GM10847 (cell line): ENCODE results near the gene UCKL1.

Experiments used
- POLR2A ChIP-seq: IDR thresholded peaks from 2 replicates; pipeline ENCODE4 v1.6.1; 2011; ENCODE audit not compliant: insufficient read length; ENCODE audit errors: extremely low read depth

UCKL1 gene

DNA sequence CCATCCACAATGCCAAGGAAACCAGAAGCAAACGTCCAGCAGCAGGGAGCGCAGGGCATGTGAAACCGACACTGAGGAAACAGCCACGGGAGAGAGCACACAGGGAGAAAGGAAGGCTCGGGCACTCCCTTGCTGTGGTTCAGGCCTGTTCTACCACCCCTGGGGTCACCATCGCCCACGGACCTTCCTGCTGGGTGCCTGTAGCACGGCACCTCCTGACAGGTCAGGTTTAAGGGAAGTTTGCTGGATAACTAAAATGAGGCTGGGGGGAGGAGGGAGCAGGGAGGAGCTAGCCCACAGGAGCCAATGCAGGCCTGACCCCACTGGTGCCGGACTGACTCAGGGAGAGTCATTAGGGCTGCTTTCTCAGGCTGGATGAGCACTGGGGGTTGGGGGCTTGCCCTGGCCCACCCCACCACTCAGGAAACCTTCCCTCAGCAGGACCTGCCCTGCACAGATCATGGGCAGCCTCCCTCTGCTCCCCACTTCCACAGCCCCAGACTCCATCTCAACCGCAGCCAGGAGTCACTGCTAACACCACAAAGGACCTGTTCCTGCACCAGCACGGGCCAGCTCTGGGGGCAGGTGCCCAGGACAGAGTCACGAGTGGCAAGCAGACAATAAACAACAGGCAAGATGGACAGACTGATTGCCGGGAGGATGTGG, 2.3 kb downstream of the UCKL1 start:
- TF ChIP-seq POLR2A: no peak

DNA sequence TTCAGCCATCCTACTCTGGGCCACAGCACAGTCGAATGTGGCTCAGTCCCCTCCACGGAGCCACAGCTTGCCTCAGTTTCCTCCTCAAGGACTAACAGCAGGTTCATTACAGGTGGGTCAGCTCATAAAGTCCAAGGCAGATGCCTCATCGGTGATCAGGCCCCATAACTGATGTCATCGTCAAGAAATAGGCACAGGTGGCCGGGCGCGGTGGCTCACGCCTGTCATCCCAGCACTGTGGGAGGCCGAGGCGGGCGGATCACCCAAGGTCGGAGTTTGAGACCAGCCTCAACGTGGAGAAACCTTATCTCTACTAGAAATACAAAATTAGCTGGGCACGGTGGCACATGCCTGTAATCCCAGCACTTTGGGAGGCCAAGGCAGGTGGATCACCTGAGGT, 3.4 kb downstream of the UCKL1 start:
- no peak for TF ChIP-seq POLR2A

DNA sequence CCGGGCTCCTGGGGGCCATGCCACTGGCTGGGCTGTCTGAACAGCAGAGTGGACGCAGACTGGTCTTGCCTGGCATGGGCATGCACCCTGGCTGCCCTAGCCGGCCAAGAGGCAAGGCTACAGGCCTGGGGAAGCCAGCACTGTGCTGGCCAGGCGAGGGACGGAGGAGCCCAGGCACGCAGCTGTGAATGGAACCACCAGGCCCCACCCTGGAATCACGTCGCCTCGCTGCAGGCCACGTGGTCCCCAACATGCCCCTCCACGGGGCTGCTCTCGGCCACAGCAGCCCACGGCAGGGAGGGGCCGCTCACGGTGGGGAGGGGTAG, 4.0 kb downstream of the UCKL1 start:
- TF ChIP-seq POLR2A: no peak

DNA sequence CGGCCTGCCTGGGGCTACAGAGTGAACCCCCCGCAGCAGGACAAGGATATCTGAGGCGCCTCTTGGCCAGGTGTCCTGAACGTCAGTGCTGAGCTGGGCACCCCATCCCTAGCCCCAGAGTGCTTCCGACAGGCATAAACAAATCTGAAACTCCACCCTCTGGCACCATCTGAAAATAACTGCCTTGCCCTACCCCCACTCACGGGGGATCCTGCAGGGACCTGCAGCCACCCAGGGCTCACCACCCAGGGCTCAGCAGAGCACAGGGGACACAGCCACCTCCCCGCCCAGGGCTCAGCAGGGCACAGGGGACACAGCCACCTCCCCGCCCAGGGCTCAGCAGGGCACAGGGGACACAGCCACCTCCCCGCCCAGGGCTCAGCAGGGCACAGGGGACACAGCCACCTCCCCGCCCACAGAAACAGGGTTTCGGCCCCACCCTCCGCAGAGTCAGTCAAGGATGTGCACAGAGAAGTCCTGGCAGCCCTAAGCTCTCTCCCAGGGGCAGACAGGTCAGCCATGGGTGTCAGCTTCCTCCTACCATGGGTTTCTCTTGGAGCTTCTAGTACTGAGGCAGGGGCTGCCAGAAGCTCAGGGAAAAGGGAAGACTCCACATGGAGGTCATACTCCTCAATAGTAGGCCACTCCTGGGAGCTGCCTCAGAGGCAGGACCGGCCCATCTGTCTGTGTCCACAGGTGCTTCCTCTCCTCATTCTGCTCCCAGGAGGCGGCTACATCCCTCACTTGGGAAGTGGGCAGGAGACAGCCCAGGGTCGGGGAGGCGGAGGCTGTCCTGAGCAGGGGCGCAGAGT, 4.6 kb downstream of the UCKL1 start:
- no peak for TF ChIP-seq POLR2A

DNA sequence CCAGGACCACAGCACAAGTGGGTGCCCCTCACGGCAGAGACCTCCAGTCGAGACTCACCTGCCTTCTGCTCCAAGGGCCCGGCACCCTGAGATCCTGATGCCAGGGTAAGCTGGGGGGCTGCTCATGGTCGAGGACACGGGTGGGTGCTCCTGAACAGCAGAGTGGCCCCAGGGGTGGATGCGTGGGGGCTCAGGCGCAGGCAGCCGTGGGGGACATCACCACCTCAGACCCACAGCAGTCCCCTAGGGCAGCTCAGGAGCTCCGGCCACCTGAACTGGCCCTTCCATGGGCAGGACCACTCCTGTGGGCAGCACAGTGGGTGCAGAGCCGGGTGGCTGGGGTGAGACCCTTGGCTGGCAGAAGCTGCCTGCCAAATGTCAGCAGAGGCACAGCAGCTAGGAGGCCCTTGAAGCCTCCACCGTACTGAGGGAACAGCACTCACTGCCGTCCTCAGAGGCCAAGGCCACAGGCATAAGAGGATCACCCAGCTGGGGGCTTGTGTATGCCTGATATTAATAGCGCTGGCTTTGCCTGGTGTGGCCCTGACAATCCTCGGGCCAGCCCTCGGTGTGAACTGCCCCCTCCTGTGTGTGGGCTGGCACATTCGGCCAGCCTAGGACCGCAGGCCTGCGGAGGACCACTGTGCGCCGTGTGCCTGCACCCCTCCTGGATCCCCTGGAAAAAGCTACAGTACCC, 5.4 kb downstream of the UCKL1 start:
- no peak for TF ChIP-seq POLR2A

DNA sequence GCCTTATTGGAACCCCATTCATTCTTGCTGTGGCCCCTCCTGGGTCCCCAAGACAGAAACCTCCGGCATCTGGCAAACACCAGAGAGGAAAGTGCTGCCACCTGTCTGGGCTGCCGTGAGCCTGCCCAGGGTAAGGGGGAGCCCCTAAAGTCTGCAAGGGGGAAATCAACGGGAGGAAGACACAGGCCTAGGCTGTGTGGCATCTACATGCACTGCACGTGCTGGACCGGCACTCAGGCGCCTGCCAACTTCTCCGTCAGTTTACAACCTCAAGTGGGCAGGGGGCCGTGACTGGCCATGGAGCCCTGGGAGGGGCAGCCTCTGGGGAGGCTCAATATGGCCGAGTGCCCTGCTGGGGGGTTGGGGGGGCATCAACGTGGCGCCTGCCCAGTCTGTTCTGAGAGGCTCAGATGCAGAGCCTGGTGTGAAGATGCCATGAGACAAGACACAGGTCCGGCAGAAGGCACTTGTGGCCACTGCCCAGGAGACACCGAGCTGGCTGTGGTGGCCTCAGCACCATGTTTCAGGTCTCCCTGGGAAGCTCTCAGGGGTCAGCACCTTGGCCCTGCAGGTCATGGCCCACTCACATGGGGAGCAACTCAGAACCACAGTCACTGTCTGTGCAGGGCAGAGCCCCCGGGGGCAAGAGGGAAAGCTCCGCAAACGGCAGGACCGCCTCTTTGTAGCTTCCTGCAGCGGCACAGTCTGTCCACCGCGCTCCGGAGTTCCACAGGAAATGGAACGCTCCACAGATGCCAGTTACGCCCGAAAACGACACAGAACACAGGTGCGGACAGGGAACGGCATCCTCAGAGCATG, 8.4 kb downstream of the UCKL1 start:
- no peak for TF ChIP-seq POLR2A

DNA sequence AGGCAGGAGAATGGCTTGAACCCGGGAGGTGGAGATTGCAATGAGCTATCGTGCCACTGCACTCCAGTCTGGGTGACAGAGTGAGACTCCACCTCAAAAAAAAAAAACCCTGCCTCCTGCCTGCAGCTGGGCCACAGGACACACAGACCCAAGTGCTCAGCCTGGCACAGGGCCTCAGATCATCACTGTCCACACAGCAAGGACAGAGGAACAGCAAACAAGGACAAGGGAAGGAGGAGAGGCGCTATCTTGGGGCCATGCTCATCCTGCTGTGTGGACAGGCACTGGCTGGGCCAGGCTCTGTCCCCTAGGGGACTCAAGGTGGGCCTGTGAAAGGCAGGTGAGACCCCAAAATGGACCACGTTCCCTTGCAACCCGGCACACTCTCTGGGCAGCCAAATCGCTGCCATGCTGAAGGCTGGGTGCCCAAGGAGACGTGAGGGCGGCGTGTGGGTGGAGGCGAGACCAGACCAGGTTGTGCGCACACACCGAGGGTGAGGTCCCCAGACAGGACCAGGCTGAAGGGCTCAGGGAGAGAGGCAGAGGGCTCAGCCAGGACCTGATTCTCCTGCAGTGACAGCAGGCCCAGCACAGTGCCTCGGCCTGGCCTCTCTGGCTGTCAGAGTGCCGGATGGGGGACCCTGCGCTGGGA, 9.1 kb downstream of the UCKL1 start:
- no peak for TF ChIP-seq POLR2A

DNA sequence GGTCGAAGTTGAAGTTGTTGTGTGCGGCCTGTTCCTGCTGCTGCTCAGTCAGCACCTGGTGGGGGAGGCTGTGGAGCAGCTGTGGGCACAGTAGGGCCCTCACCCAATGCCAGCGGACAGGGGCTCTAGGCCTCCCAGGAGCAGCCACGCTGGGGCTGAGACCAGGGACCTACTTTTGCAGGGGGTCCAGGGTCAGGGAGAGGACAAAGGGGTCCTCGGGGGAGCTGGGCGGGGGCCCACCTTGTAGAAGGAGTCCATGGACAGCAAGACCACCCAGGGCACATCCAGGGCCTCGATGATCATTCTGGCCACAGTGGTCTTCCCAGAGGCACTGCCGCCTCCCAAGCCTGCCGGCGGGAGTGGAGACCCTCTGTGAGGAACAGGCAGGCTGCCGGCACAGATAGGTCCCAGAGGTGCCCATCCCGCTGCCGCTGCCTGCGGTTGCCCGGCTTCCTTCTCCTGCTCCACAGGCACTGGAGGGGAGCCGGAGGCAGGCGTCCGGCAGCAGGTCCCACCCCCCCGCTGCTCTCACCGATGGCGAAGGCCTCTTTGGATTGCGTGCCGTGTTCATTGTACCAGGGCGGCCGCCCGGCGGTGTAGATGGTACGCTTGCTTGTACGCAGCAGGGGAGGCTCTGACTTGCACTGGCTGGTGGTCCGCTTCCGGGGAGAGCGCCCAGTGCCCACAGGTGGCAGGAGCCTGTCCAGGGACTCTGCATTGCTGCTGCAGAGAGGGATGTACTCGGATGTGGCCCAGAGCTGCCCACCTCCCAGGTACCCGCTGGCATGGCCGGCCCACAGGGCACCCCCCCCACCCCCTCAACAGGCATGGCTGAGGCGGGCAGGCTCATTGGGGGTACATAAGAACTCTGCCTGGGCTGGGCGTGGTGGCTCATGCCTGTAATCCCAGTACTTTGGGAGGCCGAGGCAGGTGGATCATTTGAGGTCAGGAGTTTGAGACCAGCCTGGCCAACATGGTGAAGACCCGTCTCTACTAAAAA, 10.0 kb downstream of the UCKL1 start:
- TF ChIP-seq POLR2A: no peak

DNA sequence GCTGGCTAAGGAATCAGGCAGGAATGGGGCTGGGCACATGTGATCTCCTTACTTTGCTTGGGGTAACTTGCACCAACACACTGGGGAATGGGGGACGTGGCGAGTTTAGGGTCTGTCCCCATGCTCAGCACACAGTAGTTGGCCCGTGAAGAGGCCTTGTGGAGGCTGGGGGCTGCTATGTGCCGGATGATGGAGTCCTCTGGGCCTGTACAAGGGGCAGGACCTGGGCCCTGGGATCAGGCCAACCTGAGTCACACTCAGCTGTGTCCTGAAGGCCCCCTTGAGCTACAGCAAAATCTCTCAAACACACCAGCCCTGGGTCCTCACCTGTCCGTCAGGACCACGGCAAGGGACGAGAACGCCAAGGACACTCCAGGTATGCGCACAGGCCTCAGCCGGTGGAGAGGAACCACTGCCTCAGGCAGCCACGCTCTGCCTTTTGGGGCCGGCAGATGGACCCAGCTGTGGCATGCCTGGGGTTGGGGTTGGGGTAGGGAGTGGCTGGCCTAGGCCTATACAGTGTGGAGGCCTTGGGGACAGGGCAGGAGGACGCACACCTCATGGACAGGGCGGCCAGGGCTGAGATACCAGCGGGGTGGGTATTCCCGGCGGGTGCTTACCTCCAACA, 11.1 kb downstream of the UCKL1 start:
- no peak for TF ChIP-seq POLR2A

DNA sequence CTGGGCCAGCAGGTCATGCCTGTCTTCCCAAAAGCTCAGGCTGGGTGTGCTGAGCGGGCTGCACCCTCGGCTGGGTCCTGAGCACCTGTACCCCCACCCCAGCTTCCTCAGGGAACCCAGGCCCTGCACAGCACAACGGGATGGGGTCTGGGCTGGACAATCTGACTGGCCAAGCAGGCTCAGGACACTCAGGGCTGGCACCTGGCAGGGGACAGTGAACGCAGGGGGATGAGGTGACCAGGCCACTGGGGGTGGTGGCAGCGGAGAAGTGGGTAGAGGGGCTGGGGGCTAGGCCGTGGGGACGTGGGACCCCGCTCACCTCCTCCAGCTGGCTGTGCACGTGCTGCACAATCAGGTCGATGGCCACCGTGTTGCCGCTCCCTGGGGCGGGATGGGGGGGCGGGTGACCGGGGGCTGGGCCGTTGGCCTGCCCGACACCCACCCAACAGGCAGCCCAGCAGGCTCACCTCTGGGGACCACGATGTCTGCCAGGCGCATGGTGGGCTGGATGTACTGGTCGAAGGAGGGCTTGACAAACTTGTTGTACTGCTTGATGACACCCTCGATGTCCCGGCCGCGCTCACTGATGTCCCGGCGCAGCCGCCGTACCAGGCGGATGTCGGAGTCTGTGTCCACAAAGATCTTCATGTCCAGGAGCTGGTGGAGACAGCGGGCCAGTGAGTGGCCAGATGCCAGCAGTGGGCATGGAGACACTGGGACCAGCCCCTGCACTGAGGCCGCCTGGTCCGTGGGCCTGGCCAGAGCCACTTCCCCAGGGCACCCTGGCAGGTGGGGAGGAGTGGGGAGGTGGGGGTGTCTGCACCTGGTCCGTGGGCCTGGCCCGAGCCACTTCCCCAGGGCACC, 11.9 kb downstream of the UCKL1 start:
- TF ChIP-seq POLR2A: no peak

DNA sequence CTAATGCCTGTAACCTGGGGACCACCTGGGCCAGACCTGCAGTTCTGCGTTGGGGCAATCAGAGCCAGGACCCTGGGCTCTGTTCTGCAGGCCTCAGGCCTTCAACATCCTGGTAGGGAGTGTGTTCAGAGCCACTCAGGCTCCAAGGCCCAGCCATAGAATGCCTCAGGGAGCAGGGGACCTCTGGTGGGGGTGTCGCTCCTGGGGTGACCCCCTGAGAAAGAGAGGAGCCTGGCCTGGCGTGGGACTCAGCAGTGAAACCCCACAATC, 12.5 kb downstream of the UCKL1 start:
- TF ChIP-seq POLR2A: no peak

DNA sequence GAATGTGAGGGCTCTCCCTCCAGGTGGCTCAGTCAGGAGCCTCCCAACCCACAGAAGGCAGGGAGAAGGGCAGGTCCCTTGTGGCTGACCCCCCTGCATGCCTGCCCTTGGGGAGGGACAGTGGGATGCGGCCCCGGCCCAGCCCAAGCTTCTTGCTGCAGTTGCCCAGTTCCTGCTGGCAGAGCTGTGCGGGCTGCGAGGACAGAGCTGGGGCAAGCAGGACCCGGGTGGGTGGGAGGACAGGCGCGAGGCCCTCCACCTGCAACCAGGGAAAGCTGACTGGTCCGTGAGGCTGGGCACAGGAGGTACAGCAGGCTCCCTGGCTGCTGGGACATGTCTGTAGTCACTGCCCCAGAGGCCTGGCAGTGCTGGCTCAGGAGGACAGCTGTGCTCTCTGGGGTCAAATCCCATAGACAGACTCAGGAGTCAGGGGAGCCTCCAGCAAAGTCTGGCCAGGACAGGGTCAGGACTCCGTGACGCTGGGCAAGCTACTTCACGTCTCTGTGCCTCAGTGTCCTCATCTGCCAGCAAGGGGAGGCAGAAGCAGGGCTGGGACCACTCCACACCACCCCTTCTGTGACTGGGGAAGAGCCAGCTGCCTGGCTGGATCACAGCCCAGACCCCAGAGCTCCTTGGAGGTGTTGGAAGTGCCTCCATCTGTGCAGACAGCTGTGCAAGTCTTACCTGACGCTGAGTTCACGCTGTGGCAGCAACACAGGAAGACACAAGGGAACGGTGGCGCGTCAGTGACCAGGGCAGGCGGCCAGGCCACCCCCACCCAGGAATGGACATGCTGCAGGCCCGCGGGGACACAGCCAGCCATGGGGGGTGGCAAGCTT, 13.0 kb downstream of the UCKL1 start:
- no peak for TF ChIP-seq POLR2A
